Measurements from ENCODE around the gene VSTM2L. TPM values are rescaled to one million over a fixed set of nuclear protein-coding genes. Genes with fewer than 3 reads are reported as not detected.

Gene VSTM2L
- total RNA-seq, 3 donors from 2014 or later = 0.11 to 0.33 (median 0.13) TPM

DNA sequence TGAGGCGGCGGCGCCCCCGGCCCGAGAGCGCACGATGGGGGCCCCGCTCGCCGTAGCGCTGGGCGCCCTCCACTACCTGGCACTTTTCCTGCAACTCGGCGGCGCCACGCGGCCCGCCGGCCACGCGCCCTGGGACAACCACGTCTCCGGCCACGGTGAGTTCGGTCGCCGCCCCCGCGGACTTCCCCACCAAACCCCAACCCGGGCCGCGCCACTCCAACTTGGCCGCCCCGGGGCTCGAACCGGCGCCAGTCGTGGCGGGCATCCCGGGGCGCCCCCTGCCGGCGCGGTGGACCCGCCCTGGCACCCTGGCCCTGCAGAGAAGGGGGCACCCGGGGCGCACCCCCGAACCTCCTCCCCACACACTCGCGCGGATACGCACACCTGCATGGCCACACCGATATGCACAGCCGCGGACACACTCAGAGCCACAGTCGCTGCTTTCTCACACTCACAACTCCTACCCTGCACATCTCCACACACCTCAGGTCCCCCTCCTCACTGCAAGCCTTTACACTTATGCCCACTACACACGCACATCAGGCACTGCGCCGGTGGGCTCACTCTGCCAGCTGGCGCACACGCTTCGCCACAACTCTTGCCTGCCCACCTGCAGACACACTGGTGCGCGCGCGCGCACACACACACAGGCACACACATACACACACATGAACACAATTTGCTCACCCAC is 535 bp downstream of the VSTM2L start:
- Mint-ChIP-seq H3K27me3 (ENCODE audit: low read depth) (peaks cover 68% of the 10 kb centered on the region), H3K9me3 (no peaks in the 10 kb centered on the region), H3K4me3 (peak overlapping the region; percentile 59), H3K36me3 (ENCODE audit: insufficient read depth) (no peaks in the 10 kb centered on the region), H3K4me1 (ENCODE audit: low read depth) (peaks cover 10% of the 10 kb centered on the region)
- ATAC-seq (no peak), DNase-seq (no peak)

DNA sequence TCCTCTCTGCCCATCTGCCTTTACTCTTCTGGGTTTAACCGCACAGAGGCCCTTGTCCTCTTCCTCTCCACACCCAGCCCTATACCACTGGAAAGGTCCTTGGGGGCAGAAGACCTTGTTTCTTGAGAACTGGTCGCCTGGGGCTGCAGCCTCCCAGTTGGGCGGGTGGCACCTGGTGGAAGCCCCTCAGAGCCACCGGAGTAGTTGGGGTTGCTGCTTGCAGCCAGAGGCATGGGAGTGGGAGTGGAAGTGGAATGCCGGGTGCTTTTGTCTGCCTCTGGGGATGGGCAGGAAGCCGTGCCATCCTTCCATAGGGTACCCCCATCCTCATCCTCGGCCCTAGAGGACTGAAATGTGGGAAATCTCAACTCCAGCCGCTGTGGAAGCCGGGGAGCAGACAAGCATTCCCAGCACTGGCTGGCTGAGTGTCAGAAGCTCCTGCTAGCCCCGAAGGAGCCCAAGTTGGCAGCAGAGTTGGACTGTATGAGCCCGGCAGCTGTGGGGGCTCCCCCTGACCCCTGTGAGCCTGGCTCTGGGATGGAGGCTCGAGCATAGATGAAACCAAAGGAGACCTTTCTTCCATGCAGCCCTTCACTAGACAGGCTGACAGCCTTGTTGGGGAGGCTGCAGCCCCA is 1.2 kb downstream of the VSTM2L start:
- DNase-seq (no peak), ATAC-seq (no peak)
- peaks cover 72% of the 10 kb centered on the region for H3K27me3 Mint-ChIP-seq (ENCODE audit: low read depth)
- H3K4me3 Mint-ChIP-seq = peak overlapping the region; percentile 59
- H3K9me3 Mint-ChIP-seq = no peaks in the 10 kb centered on the region
- H3K36me3 Mint-ChIP-seq (ENCODE audit: insufficient read depth) = no peaks in the 10 kb centered on the region
- peaks cover 10% of the 10 kb centered on the region for H3K4me1 Mint-ChIP-seq (ENCODE audit: low read depth)

DNA sequence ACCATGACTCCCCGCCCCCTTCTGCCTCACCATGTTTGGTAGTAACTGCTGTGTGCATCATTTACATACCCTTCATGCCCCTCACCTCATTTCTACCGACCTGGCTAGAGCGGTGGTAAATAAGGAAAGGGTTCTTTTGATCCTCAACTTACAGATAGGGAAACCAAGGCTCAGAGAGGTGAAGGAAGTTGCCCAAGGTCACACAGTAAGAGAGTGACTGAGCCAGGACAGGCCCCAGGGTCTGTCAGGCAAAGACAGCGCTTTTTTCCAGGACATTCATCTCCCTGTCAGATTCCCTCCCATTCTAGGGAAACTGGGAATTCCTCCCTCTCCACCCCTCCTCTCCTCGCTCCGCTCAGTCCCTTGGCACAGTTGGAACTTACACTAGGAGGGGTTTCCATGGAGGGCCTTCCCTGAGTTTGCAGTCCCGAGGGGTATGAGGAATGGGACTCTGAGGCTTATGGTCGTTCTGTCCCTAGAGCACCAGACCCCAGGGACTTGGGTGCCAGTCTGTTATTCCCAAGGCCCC is 2.0 kb downstream of the VSTM2L start:
- ATAC-seq (no peak), DNase-seq (no peak)
- H3K4me3 Mint-ChIP-seq = no peak overlapping the region
- no peaks in the 10 kb centered on the region for H3K36me3 Mint-ChIP-seq (ENCODE audit: insufficient read depth)
- peaks cover 10% of the 10 kb centered on the region for H3K4me1 Mint-ChIP-seq (ENCODE audit: low read depth)
- no peaks in the 10 kb centered on the region for H3K9me3 Mint-ChIP-seq
- H3K27me3 Mint-ChIP-seq (ENCODE audit: low read depth) = peaks cover 71% of the 10 kb centered on the region

DNA sequence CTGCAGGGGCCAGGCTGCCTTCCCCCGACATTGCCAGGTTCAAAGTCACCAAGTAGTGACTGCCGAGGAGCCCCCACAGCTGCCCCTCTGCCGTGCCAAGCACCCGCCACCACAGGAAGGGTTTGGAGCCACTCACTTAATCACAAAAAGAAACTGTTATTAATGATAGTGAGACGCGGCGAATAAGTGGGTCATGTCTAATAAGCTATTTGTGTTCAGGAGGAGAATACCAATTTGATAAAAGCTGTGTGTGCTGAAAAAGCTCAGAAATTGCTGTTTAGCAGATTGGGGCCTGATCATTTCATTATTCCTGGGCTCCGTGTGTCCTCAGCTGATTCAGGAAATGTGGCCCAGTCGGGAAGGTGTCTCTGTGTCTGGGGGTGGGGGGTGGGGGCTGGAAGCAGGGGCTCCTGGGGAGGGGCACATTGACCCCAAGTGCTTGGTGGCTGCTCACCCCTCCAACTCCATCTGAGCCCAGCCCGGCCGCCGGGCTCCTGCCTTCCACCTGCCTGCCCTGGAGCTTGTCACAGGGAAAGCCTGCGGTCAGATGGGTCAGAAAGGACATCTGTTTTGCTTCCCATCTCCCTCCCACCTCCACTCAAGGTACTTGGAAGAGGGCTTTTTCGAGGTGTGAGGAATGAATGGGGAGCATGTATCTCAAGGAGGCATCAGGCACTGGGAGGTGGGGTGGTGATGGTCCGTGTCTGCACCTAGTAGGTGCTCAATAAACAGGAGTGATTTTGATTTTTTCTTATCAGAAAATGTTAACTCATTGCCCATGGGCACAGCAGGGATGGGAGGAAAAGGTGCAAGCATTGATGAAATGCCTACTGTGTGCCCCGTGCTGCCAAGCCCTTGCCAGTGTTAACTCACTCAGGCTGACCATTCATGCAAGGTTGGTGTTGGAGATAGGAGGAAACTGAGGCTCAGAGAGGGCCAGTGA is 3.0 kb downstream of the VSTM2L start:
- ATAC-seq = no peak
- H3K4me3 Mint-ChIP-seq = no peak overlapping the region
- no peak for DNase-seq
- H3K9me3 Mint-ChIP-seq = no peaks in the 10 kb centered on the region
- H3K36me3 Mint-ChIP-seq (ENCODE audit: insufficient read depth) = no peaks in the 10 kb centered on the region
- H3K27me3 Mint-ChIP-seq (ENCODE audit: low read depth) = peaks cover 65% of the 10 kb centered on the region
- peaks cover 10% of the 10 kb centered on the region for H3K4me1 Mint-ChIP-seq (ENCODE audit: low read depth)

DNA sequence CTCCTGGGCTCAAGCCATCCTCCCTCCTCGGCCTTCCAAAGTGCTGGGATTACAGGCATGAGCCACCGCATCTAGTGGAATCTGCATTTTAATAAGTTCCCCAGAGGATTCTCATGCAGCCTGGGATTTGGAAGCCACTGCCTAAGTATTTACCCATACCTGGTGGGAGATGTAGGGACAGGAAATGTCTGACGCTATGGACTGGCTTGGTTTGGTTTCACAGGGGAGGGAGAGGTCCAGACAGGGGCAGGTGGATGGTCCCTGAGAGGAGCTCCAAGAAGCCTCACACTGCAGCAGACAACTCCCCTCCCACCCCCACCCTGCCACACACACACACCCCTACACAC is 4.4 kb downstream of the VSTM2L start:
- DNase-seq = no peak
- H3K27me3 Mint-ChIP-seq (ENCODE audit: low read depth) = peaks cover 59% of the 10 kb centered on the region
- H3K9me3 Mint-ChIP-seq = no peaks in the 10 kb centered on the region
- H3K4me1 Mint-ChIP-seq (ENCODE audit: low read depth) = peaks cover 6% of the 10 kb centered on the region
- no peak overlapping the region for H3K4me3 Mint-ChIP-seq
- H3K36me3 Mint-ChIP-seq (ENCODE audit: insufficient read depth) = no peaks in the 10 kb centered on the region
- ATAC-seq = no peak

DNA sequence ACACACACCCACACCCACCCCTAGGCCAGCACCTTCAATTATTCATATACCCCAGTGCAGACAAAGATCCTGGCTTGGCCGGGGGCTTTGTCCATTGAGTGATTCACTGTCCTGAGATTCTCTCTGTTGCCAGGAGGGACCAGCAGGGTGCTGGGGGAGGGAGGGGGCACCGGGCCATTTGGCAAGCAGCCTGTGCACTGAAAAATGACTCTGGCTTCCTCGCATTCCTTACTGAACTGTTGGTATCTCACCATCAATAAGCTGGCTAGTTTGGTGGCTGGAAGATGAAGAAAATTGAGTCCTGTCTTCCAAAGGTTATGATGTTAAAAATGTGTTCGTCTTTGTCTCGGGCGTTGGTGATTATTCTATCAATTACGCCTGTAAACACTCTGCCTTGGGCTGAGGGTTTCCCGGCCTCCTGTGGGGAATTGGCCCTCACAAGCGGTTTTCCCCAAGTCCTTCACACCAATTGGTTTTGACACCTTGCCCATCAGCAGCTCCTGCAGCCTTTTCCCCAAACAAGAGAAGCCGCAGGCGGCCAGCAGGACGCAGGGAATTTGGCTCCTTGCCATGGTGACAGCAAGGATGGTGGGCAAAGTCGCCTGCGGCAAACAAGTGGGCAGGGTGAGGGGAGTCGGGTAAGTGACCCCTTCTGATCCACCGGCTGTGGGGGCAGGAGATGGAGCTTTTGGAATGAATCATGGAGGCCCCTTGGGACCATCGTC is 4.9 kb downstream of the VSTM2L start:
- Mint-ChIP-seq H3K4me3 (no peak overlapping the region), H3K4me1 (ENCODE audit: low read depth) (peaks cover 5% of the 10 kb centered on the region), H3K9me3 (no peaks in the 10 kb centered on the region), H3K27me3 (ENCODE audit: low read depth) (peaks cover 61% of the 10 kb centered on the region), H3K36me3 (ENCODE audit: insufficient read depth) (no peaks in the 10 kb centered on the region)
- ATAC-seq (no peak), DNase-seq (no peak)

DNA sequence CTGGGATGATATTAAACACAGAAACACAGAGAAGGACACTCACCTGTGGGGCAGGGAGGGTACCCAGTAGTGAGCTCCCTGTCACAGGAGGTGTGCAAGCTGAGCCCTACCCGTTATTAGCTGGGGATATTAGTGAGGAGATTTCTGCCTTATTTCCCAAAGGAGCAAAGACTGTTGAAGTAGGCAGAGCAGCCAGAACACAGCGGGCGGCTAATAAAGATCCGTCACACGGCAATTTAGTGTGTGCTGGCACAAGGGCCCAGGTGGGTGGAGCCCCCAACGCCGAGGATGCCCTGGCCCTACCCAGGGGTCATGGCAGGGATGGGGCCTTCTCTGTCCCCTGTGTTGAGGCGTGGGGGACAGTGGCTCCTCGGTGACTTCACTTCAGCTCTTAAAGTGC is 8.3 kb downstream of the VSTM2L start:
- Mint-ChIP-seq H3K27me3 (ENCODE audit: low read depth) (peaks cover 52% of the 10 kb centered on the region), H3K4me3 (no peak overlapping the region), H3K9me3 (no peaks in the 10 kb centered on the region), H3K4me1 (ENCODE audit: low read depth) (peaks cover 9% of the 10 kb centered on the region), H3K36me3 (ENCODE audit: insufficient read depth) (no peaks in the 10 kb centered on the region)
- ATAC-seq (no peak), DNase-seq (no peak)

DNA sequence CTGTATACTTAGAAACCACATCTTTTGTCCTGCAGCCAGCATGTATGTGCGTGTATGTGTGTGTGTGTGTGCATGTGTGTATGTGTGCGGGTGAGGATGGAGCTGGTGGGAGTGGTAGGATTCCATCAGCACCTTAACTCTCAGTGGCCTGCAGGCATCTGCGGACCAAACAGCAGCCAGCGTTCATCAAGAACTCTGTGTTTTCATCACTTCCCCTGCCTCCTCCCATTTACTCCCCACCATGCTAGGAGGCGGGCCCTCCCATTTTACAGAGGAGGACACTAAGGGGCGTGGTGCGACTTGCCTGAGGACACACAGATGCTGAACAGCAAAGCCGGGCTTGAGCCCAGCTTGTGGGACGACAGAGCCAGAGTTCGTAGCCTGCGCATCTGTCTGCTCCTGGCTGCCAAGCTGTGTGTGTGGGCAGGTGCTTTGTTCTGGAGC is 8.9 kb downstream of the VSTM2L start:
- ATAC-seq = peak in 1 of 2 donors; percentile 23
- Mint-ChIP-seq H3K27me3 (ENCODE audit: low read depth) (peaks cover 52% of the 10 kb centered on the region), H3K4me3 (no peak overlapping the region), H3K36me3 (ENCODE audit: insufficient read depth) (no peaks in the 10 kb centered on the region), H3K9me3 (no peaks in the 10 kb centered on the region), H3K4me1 (ENCODE audit: low read depth) (peaks cover 9% of the 10 kb centered on the region)
- DNase-seq = no peak

DNA sequence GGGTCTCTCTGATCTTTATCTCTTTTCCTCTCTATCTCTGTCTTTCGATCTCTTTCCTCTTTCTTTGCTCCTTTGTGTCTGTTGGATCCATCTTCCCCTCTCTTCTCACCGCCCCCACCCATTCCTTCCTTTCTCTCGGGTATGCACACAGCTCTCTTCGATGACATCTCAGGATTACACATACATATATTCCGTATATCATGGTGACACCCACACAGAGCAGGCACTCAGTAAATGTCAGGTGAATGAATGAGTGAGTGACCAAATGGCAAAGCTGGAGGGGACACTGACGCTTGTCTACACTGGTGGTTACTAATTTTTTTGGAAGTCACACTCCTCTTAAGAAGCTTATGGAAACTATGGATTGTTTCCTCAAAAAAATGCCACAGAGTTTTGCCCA is 9.9 kb downstream of the VSTM2L start:
- H3K4me3 Mint-ChIP-seq = no peak overlapping the region
- DNase-seq = no peak
- peaks cover 46% of the 10 kb centered on the region for H3K27me3 Mint-ChIP-seq (ENCODE audit: low read depth)
- no peaks in the 10 kb centered on the region for H3K9me3 Mint-ChIP-seq
- ATAC-seq = no peak
- no peaks in the 10 kb centered on the region for H3K36me3 Mint-ChIP-seq (ENCODE audit: insufficient read depth)
- H3K4me1 Mint-ChIP-seq (ENCODE audit: low read depth) = peaks cover 9% of the 10 kb centered on the region

DNA sequence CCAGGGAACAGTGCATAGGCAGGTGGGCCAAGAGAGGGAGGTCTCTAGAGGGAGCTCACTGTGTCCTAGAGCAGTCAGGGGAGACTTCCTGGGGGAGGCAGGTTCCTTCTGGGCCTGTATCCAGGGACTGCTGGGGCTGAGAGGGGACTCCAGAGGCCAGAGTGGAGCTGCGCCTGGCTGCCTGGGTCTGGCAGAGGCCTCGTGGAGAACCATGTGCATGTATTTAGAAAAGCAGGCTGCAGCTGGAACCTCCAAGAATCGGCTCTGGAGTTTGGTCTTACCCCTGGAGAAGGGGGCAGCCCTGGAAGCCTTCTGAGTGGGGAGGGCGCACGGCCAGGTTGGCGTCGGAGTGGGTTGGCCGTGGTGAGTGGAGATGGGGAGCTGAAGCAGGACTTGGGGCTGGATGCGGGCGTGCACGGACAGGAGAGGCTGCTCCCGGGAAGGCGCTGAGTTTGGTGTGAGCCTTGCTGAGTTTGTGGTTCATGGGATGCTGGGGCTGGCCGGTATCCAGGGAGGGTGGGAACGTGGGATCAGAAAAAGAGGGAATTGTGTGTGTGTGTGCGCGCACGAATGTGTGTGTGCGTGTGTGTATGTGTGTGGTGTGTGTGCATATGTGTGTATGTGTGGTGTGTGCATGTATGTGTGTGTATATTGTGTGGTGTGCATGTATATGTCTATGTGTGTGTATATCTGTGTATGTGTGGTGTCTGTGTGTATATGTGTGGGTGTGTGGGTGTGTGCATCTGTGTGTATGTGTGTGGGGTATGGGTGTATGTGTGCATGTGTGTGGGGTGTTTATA is 10.8 kb downstream of the VSTM2L start:
- peaks cover 9% of the 10 kb centered on the region for H3K4me1 Mint-ChIP-seq (ENCODE audit: low read depth)
- ATAC-seq (no peak), DNase-seq (no peak)
- H3K4me3 Mint-ChIP-seq = no peak overlapping the region
- peaks cover 50% of the 10 kb centered on the region for H3K27me3 Mint-ChIP-seq (ENCODE audit: low read depth)
- H3K9me3 Mint-ChIP-seq = no peaks in the 10 kb centered on the region
- H3K36me3 Mint-ChIP-seq (ENCODE audit: insufficient read depth) = no peaks in the 10 kb centered on the region

DNA sequence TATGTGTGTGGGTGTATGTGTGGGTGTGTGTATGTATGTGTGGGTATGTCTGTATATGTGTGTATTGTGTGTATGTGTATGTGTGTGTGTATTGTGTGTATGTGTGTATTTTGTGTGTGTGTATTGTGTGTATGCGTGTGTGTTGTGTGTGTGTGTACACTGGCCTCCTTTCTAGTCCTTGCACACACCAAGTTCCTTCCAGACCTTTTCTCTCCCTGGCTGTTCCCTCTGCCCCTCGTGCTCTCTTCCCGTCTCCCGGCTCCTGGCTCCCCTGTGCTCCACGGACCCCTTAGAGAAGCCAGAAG is 11.4 kb downstream of the VSTM2L start:
- Mint-ChIP-seq H3K4me1 (ENCODE audit: low read depth) (peaks cover 9% of the 10 kb centered on the region), H3K27me3 (ENCODE audit: low read depth) (peaks cover 49% of the 10 kb centered on the region), H3K4me3 (no peak overlapping the region), H3K36me3 (ENCODE audit: insufficient read depth) (no peaks in the 10 kb centered on the region), H3K9me3 (no peaks in the 10 kb centered on the region)
- ATAC-seq = no peak
- DNase-seq = no peak

DNA sequence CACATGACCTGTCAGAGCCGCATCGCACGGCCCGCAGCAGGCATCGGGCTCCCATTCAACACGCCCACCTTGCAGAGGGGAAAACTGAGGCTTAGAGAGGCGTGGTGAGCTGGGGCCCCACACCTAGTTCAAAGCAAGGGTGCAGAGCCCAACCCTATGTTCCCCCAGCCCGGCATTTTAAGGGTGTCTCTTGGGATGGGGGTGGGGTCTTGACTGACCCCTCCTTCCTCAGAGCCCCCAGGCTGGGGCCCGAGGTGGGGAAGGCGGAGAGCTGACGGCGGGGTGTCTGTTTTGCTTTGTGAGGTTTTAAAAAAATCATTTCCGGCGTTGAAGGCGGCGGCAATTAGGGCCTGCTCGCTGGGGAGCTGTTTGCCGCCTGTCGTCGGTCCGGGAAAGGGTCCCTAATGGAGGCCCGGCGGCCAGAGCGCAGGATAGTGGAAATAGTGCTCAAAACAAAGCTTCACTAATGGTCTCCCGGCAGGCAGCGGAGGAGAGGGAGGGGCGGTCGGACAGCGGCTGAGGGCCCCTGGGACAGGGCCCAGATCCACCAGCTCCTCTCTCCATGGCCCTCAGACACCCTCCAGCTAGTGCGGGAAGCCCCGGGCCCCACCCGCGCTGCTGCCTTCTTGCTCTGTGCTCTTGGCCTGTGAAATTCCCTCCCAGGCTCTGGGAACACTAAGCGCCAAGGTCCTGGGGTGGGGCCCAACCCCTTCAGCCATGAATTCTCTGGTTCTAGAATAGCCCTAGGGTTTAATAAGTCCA is 11.9 kb downstream of the VSTM2L start:
- ATAC-seq (peak; percentile 37 to 50), DNase-seq (no peak)
- no peaks in the 10 kb centered on the region for H3K9me3 Mint-ChIP-seq
- peaks cover 9% of the 10 kb centered on the region for H3K4me1 Mint-ChIP-seq (ENCODE audit: low read depth)
- peak overlapping the region; percentile 56 for H3K4me3 Mint-ChIP-seq
- peaks cover 49% of the 10 kb centered on the region for H3K27me3 Mint-ChIP-seq (ENCODE audit: low read depth)
- no peaks in the 10 kb centered on the region for H3K36me3 Mint-ChIP-seq (ENCODE audit: insufficient read depth)

DNA sequence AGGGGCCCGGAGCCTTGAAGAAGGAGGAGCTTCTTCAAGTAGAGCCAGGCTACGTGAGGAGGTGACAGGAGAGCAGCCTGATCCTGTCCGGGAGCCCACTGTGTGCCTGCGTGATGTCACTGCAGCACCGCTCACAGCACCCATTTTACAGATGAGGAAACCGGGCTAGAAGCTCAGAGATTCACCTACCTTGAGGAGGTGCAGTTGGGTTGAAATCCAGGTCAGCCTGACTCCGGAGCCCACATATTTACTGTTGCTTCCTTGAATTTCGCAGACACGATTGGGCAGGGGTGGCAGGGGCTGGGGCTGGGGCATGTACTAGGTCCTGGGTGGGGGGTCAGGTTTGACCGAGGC is 12.5 kb downstream of the VSTM2L start:
- H3K4me1 Mint-ChIP-seq (ENCODE audit: low read depth) = peaks cover 9% of the 10 kb centered on the region
- peaks cover 46% of the 10 kb centered on the region for H3K27me3 Mint-ChIP-seq (ENCODE audit: low read depth)
- no peak overlapping the region for H3K4me3 Mint-ChIP-seq
- no peak for ATAC-seq
- H3K9me3 Mint-ChIP-seq = no peaks in the 10 kb centered on the region
- no peaks in the 10 kb centered on the region for H3K36me3 Mint-ChIP-seq (ENCODE audit: insufficient read depth)
- DNase-seq = no peak
